NCI-H774 (cell line): Measurements from ENCODE around the gene HUWE1.
"Not testable (repeated sequence)": the region's sequence is repeated elsewhere in the genome, so short reads cannot be mapped to it uniquely, and the experiment has no call there.

Source experiments
- DNase-seq: peaks from one replicate; lab custom pipeline; 2025; lab: John Stamatoyannopoulos, UW

HUWE1 gene

DNA sequence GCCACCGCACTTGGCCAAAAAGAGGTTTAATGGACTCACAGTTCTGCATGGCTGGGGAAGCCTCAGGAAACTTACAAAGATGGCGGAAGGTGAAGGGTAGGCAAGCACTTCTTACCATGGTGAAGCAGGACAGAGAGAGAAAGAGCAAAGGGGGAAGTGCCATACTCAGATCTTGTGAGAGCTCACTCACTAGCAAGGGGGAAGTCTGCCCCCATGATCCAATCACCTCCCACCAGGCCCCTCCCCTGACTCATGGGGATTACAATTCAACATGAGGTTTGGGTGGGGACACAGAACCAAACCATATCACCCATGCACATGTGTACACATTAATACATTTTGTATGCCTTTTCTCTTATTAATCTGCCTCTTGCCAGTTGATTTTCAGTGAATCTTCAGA lies 175.2 kb downstream of the HUWE1 start:
- no peak for DNase-seq

DNA sequence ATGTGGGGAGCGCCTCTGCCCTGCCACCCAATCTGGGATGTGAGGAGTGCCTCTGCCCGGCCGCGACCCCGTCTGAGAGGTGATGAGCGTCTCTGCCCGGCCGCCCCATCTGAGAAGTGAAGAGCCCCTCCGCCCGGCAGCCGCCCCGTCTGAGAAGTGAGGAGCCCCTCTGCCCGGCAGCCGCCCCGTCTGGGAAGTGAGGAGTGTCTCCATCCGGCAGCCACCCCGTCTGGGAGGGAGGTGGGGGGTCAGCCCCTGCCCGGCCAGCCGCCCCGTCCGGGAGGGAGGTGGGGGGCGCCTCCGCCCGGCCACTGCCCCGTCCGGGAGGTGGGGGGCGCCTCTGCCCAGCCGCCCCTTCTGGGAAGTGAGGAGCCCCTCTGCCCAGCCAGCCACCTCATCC lies 182.5 kb downstream of the HUWE1 start:
- not testable (repeated sequence) for DNase-seq

GRCh38 chrX:53494436-53494835 lies 192.1 kb downstream of the HUWE1 start:
- DNase-seq: no peak

GRCh38 chrX:53486285-53486684 lies 200.2 kb downstream of the HUWE1 start:
- no peak for DNase-seq

GRCh38 chrX:53483838-53484405 lies 202.6 kb downstream of the HUWE1 start:
- DNase-seq: no peak

DNA sequence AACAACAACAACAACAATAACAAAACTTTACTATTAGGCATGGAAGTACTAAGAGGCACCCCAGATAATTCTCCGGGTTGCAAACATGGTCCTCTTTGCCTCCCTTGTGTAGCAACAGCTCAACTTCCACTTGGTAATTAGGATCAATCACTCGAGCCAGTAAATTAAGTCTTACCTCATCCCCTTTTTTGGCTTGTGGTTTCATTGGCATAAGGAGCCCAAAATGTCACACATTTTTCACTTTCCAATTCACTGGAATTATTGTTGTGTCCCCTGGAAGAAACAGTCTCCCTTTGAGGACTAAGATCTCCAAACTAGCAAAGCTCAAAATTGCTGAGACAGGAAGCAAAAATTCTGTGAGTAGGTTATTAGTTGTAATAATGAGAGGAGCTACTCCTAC lies 203.1 kb downstream of the HUWE1 start:
- DNase-seq: no peak
